ENCODE data around the gene IL4.

IL4 gene

DNA sequence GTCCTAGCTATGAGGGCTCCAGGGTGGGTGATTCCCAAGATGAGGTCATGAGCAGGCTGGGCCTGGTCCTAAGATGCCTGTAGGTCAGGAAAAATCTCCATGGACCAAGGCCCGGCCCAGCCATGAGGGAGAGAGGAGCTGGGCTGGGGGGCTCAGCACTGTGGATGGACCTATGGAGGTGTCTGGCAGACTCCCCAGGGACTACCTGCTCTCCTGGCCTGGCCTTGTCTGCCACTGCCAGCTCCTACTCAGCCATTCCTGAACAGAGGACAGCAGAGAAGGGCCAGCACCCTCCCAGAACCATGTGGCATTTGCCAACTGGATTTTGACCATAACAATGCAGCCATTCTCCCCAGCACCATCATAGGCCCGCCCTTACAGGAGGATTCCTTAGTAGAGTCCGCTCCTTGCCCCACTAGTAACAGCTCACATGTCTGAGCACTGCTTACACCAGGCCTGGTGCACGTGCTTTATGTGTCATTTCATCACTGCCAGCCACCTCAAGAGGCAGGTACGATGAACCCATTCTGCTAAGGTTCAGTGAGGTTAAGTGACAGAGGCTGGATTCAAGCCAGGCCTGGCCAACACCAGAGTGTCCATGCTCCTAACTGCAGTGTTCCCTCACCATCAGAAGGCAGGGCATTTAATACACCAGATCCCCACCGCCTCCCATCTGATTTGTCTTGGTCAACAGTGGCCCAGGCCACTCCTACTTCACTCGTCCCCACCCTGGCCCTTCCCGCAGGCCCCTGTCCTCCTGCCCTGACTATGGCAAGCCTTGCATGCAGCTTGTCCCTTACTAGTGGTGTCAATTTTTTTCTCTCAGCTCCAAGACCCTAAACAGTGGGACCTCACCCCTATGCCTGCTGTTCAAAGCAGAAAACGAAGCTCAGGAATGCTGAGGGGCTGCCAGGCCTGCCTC lies 15.1 kb upstream of the IL4 start:
- no peak for DNase-seq

DNA sequence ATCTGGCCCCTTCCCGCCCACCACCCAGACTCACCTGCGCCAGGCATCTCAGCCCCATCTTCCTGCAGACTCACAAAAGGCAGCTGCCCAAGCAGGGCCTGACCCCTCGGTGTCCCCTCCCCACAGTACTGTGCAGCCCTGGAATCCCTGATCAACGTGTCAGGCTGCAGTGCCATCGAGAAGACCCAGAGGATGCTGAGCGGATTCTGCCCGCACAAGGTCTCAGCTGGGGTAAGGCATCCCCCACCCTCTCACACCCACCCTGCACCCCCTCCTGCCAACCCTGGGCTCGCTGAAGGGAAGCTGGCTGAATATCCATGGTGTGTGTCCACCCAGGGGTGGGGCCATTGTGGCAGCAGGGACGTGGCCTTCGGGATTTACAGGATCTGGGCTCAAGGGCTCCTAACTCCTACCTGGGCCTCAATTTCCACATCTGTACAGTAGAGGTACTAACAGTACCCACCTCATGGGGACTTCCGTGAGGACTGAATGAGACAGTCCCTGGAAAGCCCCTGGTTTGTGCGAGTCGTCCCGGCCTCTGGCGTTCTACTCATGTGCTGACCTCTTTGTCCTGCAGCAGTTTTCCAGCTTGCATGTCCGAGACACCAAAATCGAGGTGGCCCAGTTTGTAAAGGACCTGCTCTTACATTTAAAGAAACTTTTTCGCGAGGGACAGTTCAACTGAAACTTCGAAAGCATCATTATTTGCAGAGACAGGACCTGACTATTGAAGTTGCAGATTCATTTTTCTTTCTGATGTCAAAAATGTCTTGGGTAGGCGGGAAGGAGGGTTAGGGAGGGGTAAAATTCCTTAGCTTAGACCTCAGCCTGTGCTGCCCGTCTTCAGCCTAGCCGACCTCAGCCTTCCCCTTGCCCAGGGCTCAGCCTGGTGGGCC lies 13.9 kb upstream of the IL4 start:
- DNase-seq = no peak

- no peak for DNase-seq
Measured at GRCh38 chr5:132661231-132662003, 12.4 kb upstream of the IL4 start.

DNA sequence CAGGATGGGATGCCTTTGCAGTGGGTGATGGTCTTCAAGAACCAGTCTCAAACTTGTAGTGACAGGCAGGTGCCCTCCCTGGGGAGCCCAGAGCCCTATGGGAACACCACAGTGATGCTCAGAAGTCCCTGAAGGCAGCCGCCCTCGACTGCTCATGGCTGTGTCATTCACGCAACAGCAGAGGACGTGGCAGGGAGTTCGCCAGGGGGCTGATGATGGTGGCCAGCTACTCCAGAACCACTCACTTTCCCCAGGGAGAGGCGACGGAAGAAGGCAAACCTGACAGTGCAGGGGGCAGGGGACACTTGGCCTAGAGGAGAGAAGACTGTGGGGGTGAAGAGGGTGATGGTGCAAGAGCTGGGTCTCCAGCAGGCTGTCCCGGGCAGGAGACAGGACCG lies 11.8 kb upstream of the IL4 start:
- DNase-seq = no peak

DNA sequence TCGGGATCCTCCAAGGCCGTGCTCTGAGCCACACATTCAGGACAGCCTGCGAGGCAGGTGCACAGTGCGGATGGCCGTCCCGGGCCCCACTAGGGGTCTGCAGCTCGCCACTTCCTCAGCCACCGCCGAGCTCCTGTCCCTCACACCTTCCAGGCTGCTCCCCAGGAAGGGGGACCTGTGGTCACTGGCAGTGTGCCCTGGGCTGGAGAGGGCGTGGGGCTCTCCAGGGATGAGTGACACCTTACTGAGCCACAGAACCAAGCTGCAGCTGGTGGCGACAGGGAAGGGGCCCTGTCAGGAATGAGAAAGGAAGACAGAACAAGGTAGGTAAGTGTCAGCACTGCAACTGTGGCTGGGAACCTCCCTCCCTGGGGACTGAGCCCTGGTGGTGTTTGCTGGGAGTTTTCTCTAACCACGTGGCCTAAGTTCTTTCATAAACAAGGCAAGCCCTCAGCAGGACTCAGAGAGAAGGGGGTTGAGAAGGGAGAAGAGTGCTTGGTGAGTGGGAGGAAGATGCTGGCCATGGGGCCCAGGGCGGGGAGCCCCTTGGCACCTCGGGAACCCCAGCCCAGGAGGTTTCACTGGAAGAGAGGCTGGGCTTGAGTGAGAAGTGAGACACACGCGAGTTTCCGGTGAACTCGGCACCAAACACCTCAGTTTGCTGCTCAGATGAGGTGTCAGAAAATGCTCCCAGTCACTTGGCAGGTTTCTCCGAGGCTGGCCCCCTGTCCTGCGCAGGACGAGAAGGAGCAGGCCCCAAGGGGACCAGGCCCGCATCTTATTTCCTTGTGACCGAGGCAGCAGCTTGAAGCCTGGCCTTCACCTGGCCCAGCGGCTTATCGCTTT lies 10.6 kb upstream of the IL4 start:
- DNase-seq = peak; percentile 57

DNA sequence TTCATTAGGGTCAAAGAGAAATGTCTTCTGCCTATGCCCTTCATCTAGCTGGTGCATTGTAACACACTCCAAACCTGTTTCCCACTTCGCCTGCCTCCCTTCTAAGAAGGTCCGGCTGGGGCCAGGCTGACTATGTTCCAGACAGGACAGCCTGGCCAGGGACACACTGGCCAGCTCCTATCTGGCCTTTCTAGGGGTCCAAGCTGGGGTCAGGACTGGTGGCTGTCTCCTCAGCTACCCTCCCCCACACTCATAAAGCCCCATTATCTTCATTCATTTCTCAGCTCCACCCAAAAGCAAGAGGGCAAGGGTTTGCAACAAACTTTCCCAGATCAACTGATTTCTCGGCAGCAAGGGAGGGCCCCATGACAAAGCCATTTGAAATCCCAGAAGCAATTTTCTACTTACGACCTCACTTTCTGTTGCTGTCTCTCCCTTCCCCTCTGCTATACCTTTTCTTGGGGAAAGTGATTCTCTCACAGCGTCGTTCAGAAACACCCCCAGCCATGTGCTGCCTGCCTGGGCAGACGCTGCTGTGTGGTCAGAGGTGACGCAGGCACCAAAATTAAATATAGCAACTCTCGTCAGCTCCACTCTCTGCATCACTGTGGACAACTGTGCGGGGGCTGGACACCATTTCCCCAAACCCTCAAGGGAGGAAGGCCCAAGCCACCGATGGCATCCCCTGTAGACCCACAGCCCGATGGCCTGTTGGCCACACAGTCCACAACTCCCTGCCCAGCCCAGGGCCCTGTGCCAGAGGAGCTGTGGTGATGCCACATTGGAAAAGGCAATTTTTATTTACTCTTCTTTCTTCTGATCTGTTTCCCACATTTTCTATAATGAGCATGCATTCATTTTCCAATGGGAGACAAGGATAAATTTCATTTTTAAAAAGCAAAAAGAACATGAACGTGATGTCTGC lies 9.8 kb upstream of the IL4 start:
- DNase-seq = peak; percentile 54

DNA sequence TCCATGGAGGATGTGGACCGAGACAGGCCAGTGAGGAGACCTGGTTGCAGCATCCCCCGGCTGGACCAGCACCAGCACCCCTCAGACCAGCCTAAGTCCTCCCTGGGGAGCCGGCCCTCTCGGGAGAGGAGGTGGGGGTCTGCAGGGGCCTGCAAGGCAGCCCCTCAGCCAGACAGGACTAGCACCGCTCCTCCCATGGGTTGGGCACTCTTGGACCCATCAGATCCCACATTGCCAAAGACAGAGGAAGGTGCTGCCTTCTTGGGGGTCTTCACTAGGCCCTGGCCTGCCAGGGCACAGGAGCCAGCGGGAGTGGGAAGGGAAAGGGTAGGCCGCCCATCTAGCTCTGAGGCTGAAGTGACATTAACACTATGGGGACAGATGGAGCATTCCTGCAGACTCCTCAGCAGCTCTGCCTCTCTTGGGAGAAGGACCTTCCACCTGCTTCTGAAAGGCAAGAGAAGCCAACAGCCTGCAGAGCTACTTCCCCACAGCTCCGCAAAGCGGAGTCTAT lies 9.0 kb upstream of the IL4 start:
- DNase-seq = no peak

GRCh38 chr5:132665574-132666080 lies 8.2 kb upstream of the IL4 start:
- DNase-seq = no peak

GRCh38 chr5:132666310-132667123 lies 7.3 kb upstream of the IL4 start:
- DNase-seq = no peak

GRCh38 chr5:132667309-132667708 lies 6.5 kb upstream of the IL4 start:
- no peak for DNase-seq

GRCh38 chr5:132667761-132668705 lies 5.8 kb upstream of the IL4 start:
- no peak for DNase-seq

DNA sequence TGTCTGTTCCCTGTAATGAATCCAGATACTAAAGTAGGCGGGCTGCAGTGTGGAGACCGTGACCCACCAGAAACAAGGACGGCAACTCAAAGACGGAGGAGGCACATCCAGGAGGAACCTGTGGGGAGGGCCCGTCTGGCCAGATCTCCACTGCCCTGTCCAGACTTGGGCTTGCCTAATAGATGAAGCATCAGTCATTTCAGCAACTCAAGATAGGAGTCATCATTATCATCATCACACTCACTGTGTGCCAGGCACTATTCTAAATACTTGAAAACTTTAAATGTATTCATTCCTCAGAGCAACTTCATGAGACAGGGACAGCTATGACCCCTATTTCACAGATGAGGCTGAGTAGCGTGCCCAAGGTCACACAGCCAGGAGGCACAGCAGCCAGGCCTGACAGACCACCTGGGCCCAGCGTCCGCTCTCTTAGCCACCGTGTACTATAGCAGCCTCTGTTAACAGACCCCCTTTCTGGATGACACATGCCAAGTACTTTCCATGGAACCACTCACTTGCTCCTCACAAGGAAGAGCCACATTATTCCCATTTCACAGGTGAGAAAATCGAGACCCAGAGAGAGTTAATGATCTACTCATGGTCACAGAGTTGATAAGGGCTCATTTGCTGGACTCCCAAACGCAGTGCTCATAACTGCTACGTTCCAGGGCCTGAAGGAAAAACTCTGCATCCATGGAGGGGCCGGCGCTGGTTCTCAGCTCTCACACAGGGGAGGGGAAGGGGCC lies 4.9 kb upstream of the IL4 start:
- no peak for DNase-seq

- no peak for DNase-seq
Measured at GRCh38 chr5:132669455-132669820, 4.4 kb upstream of the IL4 start.

GRCh38 chr5:132669966-132670882 lies 3.6 kb upstream of the IL4 start:
- no peak for DNase-seq

DNA sequence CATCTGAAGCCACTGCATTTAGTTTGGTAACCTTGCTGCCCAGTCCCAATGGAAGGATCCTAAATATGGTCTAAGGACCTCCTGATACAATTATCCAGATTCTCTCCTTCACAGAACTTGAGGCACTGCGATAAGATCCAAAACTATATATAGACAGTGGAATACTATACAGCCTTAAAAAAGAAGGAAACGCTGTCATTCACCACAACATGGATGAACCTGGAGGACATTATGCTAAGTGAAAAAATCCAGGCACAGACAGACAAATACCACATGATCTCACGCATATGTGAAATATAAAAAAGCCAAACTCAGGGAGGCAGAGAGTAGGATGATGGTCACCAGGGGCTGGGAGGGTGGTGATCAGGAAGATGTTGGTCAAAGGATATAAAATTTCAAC lies 2.8 kb upstream of the IL4 start:
- no peak for DNase-seq

DNA sequence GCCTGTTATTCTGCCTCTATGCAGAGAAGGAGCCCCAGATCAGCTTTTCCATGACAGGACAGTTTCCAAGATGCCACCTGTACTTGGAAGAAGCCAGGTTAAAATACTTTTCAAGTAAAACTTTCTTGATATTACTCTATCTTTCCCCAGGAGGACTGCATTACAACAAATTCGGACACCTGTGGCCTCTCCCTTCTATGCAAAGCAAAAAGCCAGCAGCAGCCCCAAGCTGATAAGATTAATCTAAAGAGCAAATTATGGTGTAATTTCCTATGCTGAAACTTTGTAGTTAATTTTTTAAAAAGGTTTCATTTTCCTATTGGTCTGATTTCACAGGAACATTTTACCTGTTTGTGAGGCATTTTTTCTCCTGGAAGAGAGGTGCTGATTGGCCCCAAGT lies 301 bp upstream of the IL4 start:
- DNase-seq = no peak
